IPS DF 6.9 (cell line): ENCODE results near the gene ENO4.

Experiments
- DNase-seq: peaks from one replicate; pipeline ENCODE4 v3.0.0-alpha.2; 2013; ENCODE audit warnings: low read depth, low spot score
- H3K27ac ChIP-seq: one replicate; pipeline ENCODE4 v1.5.1; 2013; ENCODE audit warnings: low read length, control low read depth
- H3K27me3 ChIP-seq: 2 replicates; pipeline ENCODE4 v1.6.1; 2013; ENCODE audit warnings: mild to moderate bottlenecking, low read length; ENCODE audit not compliant: control insufficient read depth, insufficient read depth
- H3K36me3 ChIP-seq: 2 replicates; pipeline ENCODE4 v1.6.1; 2013; ENCODE audit warnings: low read length; ENCODE audit not compliant: control insufficient read depth, insufficient read depth
- H3K4me1 ChIP-seq: 2 replicates; pipeline ENCODE4 v1.6.1; 2013; ENCODE audit warnings: low read length; ENCODE audit not compliant: control insufficient read depth, insufficient read depth
- H3K4me3 ChIP-seq: 2 replicates; pipeline ENCODE4 v1.5.1; 2013; ENCODE audit warnings: mild to moderate bottlenecking, low read length
- H3K9me3 ChIP-seq: 2 replicates; pipeline ENCODE4 v1.6.1; 2013; ENCODE audit warnings: low read length, inconsistent platforms; ENCODE audit not compliant: control insufficient read depth, insufficient read depth
- WGBS: extraction: QIAGEN DNeasy Blood & Tissue Kit; methylation state at CpG from one replicate; pipeline ENCODE4 v1.1.7; 2013; ENCODE audit warnings: mixed read lengths, missing lambda C conversion rate; ENCODE audit not compliant: insufficient read length, insufficient coverage; 5-methylcytosine and 5-hydroxymethylcytosine counted together

The ENO4 gene

DNA sequence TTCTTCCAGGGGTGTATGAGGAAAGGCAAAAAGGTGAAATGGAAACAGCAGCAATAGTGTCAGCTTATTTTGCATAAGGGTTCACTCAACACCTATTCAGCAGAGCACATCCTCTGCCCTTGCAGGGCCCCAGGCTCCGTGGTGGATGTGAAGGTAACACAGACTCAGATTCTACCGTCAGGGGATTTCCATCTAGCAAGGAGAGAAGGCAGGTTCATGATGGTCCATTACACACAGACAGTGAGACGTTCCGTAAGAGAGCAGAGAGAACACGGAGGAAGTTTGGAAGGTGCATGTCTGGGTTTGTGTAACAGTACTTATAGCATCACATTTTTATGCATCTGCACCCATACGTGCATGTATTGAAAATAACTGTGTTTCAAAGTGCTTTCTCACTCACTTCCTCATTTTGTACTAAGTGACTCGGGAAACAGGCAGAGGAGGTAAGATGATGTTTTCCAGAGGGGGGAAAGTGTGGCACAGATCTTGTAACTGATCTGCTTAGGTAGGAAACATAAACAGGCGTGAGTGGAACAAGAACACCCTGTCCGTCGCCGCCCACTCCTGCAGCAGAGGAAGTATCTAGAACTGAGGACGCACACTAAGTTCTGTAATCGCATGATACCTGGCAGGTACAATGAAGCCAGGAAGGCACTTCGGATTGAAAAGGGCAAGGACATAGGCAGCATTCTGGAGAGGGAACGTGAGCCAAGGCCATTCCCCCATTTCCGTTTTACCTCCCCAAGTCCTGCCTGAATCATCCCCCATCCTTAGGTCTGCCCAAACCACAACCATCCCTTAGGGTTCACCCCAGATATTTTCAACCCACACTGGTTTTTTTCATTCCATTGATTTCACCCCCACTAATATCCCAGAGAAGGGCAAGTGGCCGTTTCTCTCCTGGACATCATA, 1.0 kb upstream of the ENO4 start:
- H3K4me3 ChIP-seq, result peak overlapping the region; percentile 51; the same call in 1 of the 2 replicates
- H3K9me3 ChIP-seq, result no peaks in the 10 kb centered on the region
- H3K27me3 ChIP-seq, result no peaks in the 10 kb centered on the region
- H3K4me1 ChIP-seq, result peaks cover 1% of the 10 kb centered on the region; the same call in 1 of the 2 replicates
- no CpG with 5 or more reads among the region's 17 CpGs for WGBS
- no peak for DNase-seq
- H3K27ac ChIP-seq, result no peak overlapping the region
- no peaks in the 10 kb centered on the region for H3K36me3 ChIP-seq

DNA sequence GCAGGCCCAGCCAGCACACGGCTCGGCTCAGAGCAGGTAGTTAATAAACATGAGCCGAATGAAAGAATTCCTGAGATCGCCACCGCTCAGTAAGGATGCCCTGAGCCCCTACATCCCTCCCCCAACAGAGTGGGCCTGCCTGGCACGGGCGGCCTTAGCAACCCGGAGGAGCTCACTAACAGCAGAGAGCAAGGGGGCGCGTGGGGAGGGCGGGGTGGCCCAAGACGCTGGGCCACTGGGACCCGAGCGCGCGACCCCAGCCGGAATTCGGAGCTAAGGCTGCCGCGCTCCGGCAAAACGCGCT, 403 bp upstream of the ENO4 start:
- WGBS, result no CpG with 5 or more reads among the region's 23 CpGs
- Histone ChIP-seq H3K4me1 (peaks cover 1% of the 10 kb centered on the region; the same call in 1 of the 2 replicates), H3K27ac (no peak overlapping the region), H3K27me3 (no peaks in the 10 kb centered on the region), H3K9me3 (no peaks in the 10 kb centered on the region), H3K36me3 (no peaks in the 10 kb centered on the region), H3K4me3 (peak overlapping the region; percentile 51; the same call in 1 of the 2 replicates)
- DNase-seq, result no peak

DNA sequence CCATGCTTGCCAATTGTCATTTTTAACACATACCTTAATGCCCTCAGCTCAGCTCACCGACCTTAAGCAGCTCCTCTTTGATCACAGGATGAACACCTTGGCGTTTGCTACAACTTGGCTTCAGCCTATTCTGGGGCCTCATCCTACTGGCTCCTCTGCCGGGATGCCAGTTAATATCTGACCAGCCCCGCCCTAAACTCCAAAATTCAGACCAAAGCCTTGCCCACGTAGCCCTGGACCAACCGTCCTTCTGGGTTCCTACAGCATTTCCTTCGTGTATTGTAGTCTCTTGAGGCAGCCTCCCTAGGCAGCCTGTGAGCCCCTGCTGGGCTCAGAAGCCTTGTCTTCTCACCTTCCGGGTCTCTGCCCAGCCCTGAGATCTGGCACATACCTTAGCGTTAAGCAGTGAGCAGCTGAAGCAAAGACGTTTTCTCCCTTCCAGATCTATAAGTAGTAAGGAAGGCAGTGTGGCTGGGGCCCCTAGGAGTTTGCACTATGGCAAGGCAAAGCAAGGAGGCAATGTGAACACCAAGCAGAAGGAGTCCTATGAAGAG, 836 bp downstream of the ENO4 start:
- WGBS, result no CpG with 5 or more reads among the region's 10 CpGs
- Histone ChIP-seq H3K9me3 (no peaks in the 10 kb centered on the region), H3K27ac (no peak overlapping the region), H3K4me1 (peaks cover 1% of the 10 kb centered on the region; the same call in 1 of the 2 replicates), H3K36me3 (no peaks in the 10 kb centered on the region), H3K27me3 (no peaks in the 10 kb centered on the region), H3K4me3 (peak overlapping the region; percentile 51; the same call in 1 of the 2 replicates)
- DNase-seq, result no peak

DNA sequence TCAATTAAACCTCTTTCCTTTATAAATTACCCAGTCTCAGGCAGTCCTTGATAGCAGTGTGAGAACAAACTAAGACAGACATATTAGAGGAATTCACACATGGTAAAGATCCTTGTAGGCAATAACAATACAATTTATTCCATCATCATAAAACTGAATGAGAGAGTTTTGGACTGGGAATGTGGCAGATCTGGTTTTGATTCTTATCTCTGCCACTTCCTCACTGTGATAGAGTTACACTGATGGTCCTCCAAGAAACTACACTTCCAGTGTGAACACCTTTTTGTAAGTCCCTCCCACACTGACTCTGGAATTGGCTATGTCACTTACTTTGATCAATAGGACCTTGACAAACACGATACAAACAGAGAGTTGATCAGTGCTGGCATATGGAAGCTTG, 2.9 kb downstream of the ENO4 start:
- Histone ChIP-seq H3K27me3 (no peaks in the 10 kb centered on the region), H3K4me1 (peaks cover 1% of the 10 kb centered on the region; the same call in 1 of the 2 replicates), H3K4me3 (no peak overlapping the region), H3K9me3 (no peaks in the 10 kb centered on the region), H3K27ac (no peak overlapping the region), H3K36me3 (no peaks in the 10 kb centered on the region)
- DNase-seq, result no peak
- WGBS, result no CpG with 5 or more reads among the region's 1 CpG

DNA sequence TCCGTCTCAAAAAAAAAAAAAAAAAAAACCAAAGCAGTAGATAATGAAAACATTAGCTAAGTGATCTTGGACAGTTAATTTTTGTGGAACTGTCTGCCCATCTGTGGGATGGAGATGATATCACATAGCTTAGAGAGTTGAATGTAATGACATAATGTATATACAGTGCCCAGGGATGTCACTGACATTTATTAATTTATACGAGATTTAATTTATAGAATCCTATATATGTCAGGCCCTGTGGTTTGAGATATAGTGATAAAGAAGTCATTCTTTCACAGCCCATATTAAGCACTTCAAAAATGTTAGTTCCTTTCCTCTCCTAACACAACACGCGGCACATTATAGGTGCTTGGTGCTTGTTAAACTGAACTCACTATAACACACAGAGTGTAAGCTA, 4.0 kb downstream of the ENO4 start:
- Histone ChIP-seq H3K9me3 (no peaks in the 10 kb centered on the region), H3K36me3 (no peaks in the 10 kb centered on the region), H3K4me1 (no peaks in the 10 kb centered on the region; the same call in 1 of the 2 replicates), H3K27me3 (no peaks in the 10 kb centered on the region), H3K4me3 (no peak overlapping the region), H3K27ac (no peak overlapping the region)
- WGBS, result no CpG with 5 or more reads among the region's 4 CpGs
- DNase-seq, result no peak

DNA sequence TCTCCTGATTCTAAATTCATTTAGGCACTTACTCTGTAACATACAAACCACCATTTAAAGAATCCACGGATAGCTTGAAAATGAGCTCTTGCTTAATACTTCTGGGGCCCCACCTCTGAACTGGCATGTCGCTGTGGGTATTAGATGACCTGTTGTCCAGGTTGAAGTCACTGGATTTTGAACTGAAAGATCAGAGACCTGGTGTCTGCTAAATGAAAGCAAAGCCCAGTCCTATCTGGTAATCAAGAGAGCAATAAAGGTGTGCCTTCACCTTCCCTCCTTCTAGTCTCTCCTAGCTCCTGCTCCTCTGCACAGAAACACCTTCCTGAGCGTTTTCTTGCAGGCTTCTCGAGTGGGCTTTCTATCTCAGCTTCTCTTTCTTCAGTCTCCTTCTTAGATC, 4.4 kb downstream of the ENO4 start:
- no peak overlapping the region for H3K4me3 ChIP-seq
- H3K9me3 ChIP-seq, result no peaks in the 10 kb centered on the region
- H3K4me1 ChIP-seq, result no peaks in the 10 kb centered on the region
- no CpG with 5 or more reads among the region's 4 CpGs for whole genome bisulfite sequencing
- no peaks in the 10 kb centered on the region for H3K36me3 ChIP-seq
- H3K27me3 ChIP-seq, result no peaks in the 10 kb centered on the region
- H3K27ac ChIP-seq, result no peak overlapping the region
- DNase-seq, result no peak

DNA sequence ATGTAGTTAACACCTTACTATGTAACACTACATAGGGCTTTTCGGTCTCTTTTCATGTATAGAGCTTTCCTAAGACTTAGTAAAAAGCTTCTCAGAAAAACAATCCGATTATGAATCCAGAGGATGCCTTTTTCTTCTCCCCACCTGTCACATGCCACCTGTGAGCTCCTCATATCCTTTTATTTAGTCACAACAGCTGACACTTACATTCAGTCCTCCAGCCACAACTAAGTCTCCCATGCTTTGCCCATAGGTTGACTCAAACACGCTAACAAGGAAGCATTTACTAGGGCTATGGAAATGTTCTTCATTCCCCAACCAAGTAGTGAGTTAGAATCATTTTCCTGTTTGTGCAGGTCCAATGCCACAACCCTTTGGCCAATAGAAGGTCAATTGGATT, 7.9 kb downstream of the ENO4 start:
- no peaks in the 10 kb centered on the region for H3K4me1 ChIP-seq
- no peaks in the 10 kb centered on the region for H3K9me3 ChIP-seq
- no CpG with 5 or more reads among the region's 3 CpGs for WGBS
- no peaks in the 10 kb centered on the region for H3K36me3 ChIP-seq
- H3K4me3 ChIP-seq, result no peak overlapping the region
- H3K27ac ChIP-seq, result no peak overlapping the region
- H3K27me3 ChIP-seq, result no peaks in the 10 kb centered on the region
- no peak for DNase-seq

DNA sequence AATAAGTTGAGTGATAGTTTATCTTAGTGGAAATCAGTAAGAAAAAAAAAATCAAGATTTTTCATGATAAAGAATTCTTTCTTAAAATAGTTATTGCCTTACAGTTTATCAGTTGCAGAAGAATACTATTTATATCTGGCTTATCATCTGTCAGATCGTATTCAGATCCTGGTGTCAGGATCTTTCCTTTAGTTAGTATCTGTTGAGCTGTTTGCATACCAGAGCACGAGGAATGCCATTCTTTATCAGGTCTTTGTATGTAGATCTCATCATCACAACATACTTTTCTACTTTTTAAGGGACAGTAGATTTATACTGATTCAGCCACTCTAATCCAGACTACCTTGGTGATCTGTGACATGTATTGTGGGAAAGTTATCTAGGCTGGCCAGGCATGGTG, 12.5 kb downstream of the ENO4 start:
- no CpG with 5 or more reads among the region's 2 CpGs for WGBS
- no peak overlapping the region for H3K27ac ChIP-seq
- H3K27me3 ChIP-seq, result no peaks in the 10 kb centered on the region

DNA sequence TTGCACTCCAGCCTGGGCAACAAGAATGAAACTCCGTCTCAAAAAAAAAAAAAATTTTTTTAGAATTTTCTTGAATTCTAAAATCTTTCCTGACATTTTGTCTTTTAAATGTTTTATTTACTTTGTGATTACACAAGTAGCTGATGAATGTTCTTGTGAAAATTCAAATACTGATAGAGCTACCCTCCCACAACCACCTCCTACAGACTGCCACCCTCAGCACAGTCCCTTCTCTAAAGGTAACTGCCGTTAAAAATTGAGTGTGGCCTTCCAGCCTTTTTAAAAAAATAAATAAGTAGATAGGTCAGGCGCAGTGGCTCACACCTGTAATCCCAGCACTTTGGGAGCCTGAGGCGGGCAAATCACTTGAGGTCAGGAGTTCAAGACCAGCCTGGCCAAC, 15.1 kb downstream of the ENO4 start:
- H3K4me3 ChIP-seq, result no peak overlapping the region
- H3K36me3 ChIP-seq, result no peaks in the 10 kb centered on the region
- no peak overlapping the region for H3K27ac ChIP-seq
- H3K27me3 ChIP-seq, result no peaks in the 10 kb centered on the region
- H3K4me1 ChIP-seq, result no peaks in the 10 kb centered on the region
- WGBS, result no CpG with 5 or more reads among the region's 4 CpGs
- no peaks in the 10 kb centered on the region for H3K9me3 ChIP-seq
- DNase-seq, result no peak

More for the DNA sequence above, 12.5 kb downstream of the ENO4 start:
- Histone ChIP-seq H3K9me3 (no peaks in the 10 kb centered on the region), H3K4me3 (no peak overlapping the region), H3K4me1 (no peaks in the 10 kb centered on the region), H3K36me3 (no peaks in the 10 kb centered on the region)
- no peak for DNase-seq

DNA sequence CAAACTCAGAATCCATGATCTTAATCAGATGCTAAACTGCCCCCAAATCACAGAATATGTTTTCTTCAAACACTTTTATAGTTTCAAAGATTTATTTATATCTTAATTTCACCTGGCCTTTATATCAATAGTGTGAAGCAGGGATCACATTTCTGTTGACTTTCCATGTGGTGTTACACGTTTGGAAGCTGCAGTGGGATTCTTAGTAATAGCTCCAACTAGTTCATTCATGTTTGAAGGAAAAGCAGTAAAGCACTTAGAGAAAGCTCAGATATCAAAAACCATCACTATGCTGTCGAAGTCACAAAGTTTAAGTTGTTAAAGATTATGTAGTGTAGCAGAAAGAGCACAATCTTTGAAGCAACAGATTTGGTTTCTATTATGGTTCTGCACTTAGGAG, 16.8 kb downstream of the ENO4 start:
- no peaks in the 10 kb centered on the region for H3K36me3 ChIP-seq
- no peak for DNase-seq
- no peaks in the 10 kb centered on the region for H3K4me1 ChIP-seq
- no CpG with 5 or more reads among the region's 2 CpGs for WGBS
- H3K27ac ChIP-seq, result no peak overlapping the region
- no peaks in the 10 kb centered on the region for H3K9me3 ChIP-seq
- no peak overlapping the region for H3K4me3 ChIP-seq
- H3K27me3 ChIP-seq, result no peaks in the 10 kb centered on the region
